Uterus (tissue), 2 donors: ENCODE data around the gene LIPM.

Experiments
- POLR2A ChIP-seq, 2 donors: fragments of 450-650 bp; IDR thresholded peaks; one replicate each; pipeline ENCODE4 v1.6.1; 2016; ENCODE audit warnings: antibody characterized with exemption in 2 of 2, mild to moderate bottlenecking in 1 of 2, moderate library complexity in 1 of 2
- TF ChIP-seq, protein P1 (sequence below), 4 experiments: fragments of 200-600 bp in 2 of 4; fragments of 450-650 bp in 2 of 4; sonication (generic) in 2 of 4; IDR thresholded peaks; one replicate each; pipeline ENCODE4 v1.5.1; 2016 to 2019; ENCODE audit warnings: antibody characterized with exemption in 4 of 4, mild to moderate bottlenecking in 2 of 4, moderate library complexity in 1 of 4

DNA sequence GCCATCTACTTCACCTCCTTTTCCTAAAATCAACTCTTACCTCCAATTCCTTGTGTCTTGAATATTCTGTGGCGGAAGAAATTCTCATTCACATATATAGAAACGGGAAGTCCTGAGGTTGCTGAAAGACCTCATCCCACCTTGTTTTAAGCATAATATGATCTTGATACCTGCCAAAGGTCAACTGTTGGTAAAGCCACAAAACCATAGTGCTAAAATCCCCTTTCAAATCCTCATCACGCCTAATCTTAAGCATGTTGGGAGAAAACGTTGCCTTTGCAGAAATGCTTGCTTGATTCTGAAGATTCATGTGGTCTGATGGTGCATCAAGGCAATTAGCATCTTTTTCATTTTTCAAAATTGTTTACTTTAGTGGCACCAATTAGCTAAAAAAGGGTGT is 40.6 kb downstream of the LIPM start:
- TF ChIP-seq, protein P1, sequence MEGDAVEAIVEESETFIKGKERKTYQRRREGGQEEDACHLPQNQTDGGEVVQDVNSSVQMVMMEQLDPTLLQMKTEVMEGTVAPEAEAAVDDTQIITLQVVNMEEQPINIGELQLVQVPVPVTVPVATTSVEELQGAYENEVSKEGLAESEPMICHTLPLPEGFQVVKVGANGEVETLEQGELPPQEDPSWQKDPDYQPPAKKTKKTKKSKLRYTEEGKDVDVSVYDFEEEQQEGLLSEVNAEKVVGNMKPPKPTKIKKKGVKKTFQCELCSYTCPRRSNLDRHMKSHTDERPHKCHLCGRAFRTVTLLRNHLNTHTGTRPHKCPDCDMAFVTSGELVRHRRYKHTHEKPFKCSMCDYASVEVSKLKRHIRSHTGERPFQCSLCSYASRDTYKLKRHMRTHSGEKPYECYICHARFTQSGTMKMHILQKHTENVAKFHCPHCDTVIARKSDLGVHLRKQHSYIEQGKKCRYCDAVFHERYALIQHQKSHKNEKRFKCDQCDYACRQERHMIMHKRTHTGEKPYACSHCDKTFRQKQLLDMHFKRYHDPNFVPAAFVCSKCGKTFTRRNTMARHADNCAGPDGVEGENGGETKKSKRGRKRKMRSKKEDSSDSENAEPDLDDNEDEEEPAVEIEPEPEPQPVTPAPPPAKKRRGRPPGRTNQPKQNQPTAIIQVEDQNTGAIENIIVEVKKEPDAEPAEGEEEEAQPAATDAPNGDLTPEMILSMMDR (IDR thresholded peaks at IDR 0.05) = no peak
- no peak for TF ChIP-seq POLR2A (IDR thresholded peaks at IDR 0.05)
